ENCODE data around the gene KLHL29.

The KLHL29 gene

DNA sequence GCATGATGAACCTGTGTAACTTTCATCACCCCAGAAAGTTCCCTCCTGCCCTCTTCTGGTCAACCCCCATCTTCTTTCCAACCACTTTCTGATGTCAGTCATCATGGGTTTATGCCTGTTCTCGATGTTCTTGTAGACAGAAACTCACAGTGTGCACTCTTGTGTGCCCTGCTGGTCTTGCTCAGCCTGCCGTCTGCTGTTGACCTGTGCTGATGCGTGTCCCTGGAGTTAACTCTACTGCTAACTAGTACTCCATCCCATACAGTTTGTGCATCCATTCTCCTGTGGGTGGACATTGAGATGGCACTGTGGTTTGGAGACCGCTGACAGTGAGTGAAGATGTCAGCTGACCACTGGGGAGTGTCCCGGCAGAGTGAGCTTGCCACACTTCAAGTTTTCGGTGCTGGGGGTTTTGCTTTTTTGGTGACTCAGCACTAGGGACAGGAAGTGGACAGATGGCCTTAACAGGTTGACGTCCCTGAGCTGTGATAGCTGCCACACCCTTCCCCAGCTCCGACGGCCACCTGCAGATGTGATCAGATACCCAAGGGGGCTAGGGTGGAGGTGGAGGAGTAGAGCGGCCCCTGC, 14.8 kb downstream of the KLHL29 start:
- DNase-seq: no peak

DNA sequence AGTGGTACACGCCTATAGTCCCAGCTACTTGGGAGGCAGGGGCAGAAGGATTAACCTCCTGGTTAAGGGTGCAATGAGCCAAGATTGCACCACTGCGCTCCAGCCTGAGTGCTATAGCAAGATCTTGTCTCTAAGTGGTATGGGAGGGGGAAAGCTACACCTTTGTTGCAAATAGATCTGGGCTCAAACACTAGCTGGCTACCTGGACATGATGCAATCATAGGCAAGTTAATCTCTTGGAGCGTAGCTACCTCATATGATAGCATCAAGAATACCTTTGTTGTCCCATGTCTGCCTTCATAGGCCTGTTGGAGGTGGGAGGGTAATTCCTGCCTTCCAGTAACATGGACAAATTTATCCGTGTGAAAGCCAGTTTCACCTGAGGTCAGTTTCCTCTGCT, 15.7 kb downstream of the KLHL29 start:
- DNase-seq: no peak

DNA sequence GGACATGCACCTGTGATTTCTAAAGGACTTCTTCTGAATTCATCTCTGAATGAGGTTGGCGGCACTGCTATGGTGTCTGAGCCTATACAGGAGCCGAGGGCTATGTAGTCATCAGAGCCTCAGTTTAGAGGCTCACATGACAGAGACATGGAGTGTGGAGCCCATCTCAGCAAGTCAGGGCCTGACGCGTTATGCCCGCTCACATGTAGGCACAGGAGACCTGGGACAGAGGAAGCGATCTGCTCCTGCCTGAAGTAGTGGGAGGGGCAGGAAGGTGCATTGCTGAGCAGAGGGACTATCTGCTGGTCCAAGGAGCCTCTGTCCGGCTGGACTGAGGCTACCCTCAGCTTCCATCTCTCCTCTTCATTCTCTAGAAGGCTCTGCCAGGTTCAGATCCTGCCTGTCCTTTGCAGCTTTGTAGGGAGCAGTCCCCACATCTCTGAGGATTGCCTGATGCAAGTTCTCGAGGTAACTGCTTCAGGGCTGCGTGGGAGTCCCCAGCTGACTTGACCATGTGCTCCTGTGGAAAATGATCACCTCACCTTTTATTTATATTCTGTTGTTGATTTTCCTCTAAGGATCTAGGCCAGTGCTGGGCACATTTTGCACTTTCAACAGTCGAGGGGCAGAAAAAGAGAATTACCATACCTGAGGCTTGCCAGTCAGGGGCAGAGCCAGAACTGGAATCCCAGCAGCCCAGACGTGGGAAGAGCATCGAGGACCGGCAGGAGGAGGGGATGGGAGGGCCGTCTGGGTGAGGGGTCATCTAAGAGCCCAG, 16.6 kb downstream of the KLHL29 start:
- no peak for DNase-seq

DNA sequence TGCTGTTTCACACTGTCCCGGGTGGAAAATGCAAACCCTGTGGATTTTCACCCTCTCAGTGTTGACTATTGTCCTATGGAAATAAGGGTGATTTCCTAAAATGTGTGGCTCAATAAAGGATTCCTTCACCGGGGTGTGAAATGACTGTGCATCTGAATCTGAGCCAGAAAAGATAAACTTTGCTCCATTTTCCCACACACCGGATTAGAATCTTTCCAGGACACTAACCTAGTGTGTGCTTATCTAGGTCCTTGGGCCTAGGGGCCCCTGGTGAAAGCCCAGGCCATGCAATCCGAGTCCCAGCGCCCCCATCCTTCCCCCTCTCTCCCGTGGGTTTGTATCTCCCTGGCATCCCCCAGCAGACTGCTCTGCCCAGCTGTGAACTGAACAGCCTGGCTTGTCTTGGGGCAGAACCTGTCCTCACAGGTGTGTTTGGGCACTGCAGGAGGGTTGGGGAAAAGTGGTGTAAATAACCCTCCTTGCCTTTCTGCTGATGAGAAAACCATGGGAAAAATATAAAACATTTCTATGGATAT, 17.3 kb downstream of the KLHL29 start:
- DNase-seq: no peak

DNA sequence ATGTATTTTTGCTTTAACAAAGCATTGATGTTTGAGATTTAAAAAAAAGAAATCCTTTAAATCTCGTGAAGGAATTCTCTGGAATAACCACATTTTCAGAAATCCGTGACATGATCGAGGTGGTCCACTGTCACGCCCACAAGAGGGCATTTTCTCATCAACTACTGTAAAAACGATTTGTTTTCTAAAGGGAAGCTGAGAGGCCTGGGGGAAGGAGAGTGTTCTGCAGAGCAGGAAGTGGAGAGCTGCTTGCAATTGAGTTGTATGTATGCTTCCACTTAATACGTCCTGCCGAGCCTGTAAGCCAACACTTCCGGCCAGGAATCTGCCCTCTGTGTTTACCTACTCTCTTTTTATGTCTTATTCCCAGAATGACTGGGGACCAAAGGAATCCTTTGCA, 19.4 kb downstream of the KLHL29 start:
- no peak for DNase-seq

DNA sequence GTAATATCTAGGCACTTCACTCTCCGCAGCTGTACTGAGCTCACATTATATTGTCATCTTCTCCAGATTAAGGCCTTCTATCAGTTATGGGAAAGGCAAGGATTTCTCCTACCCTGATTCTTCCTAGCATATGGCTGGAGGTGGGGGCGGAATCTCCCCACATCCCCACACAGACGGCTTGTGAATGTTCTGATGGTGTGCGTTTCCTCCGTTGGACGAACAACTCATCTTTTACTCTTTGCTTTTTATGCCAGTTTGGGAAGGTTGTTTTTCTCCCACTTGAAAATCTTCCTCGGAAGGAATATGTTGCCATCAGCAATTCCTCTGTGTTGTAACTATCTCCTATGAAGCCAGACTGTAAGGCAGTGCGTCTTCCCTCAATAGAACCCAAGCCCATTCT, 24.3 kb downstream of the KLHL29 start:
- no peak for DNase-seq

DNA sequence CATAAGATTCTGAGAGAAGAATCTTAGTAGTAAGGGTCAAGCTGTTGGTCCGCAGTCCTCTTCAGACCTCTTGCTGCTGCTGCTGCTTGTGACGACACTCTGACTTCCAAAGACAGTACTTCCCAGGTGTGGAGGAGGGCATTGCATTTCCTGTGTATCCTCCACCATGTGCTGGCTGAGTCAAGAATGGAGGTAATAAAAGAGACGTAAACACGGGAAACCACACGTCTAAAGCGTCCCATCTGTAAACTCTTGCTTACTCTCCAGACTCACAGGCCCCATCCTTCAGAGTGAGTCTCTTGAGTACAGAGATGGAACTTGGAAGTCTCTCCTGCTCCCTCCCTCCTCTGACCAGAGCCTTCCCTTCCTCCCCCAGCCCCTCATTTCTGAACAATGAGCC, 25.6 kb downstream of the KLHL29 start:
- no peak for DNase-seq

DNA sequence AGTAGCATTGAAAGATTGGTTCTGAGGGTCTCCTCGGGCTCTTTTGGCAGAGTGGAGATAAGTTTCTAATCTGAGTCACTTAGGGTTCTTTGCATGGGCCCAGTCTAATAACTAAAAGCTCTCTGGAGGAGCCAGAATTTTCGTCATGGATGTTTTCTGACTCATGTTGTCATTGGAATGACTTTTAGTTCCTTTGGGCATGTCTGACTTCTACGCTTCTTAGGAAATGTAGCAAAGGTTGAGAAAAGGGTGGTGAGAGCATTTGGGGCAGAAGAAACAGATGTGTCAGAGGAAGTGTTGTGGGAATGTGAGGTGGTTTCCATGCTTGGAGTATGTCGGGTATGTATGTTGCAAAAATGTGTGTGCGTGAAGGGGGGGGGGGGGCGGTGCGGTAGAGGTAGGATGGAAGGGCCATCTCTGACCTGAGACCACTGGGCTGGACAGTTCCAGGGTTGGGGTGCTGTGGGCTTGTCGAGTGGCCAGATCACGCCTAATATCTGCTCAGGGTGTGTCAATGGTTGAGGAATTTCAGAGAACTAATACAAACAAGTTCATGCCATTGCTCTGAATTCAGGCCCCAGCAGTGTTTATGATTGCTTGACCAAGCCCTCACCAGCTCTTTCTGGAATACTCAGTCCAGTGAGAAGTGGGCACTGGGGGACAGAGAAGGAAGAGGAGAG, 26.9 kb downstream of the KLHL29 start:
- no peak for DNase-seq

DNA sequence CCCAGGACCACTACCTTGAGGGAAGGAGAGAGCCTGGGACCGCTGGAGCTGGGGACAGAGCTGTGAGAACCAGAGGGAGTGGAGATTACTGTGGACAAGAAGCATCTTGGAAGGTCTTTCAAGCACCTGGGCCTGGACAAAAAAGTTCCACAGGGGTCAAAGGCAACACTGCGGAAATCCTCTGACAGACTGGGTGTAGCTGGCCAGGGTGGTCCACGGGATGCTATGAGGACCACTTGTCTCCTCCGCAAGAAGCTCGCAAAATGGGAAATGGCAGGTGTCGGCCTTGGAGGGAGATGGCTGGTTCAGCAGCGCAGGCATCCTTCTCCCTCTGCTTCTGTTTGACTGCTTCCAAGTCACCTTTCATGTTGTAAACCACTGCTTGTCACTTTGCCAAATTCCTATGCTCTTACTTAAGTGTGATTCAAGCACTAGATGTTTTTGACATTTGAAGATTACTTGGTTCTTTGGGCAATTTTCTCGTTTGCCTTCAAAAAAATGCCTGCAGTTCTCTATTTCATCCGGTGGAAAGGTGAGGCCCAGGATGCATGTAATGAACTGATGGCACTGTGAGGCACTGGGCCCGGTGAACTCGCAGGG, 27.7 kb downstream of the KLHL29 start:
- DNase-seq: no peak

DNA sequence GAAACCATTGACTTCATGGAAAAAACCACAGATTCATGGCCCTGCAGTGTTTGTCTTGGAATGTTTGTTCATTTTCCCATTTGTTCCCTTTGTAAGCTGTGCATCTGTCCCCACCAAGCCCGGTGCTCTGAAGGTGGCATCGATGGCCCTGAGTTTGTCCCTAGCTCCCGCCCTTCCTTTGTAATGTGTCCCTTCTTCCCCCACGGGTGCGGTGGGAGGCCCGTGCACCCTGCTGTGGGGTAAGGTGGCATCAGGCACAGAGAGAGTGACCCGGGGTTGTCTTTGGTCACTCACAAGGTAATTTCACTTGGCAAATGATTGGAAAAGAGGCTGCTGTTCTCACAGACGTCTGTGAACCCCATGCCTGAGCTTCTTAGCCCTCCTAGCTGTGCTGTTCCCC, 28.7 kb downstream of the KLHL29 start:
- no peak for DNase-seq

DNA sequence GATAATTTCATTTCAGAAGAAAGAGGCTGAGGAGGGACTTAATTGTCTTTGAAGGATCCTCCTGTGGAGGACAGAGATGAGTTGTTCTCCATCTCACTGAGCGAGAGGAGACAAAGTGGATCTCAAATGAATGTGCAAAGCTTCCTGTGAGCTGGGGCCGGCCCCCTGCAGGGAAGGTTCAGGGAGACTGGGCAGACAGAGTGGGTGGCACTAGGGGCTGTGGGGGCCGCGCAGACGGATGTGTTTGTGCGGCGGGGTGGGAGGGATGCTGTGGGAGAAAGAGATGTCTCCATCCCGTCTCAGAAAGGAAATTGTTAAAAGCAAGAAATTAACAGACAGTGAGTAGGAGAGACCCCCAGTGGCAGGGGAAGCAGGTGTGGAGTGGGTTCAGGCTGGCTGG, 29.1 kb downstream of the KLHL29 start:
- DNase-seq: no peak

DNA sequence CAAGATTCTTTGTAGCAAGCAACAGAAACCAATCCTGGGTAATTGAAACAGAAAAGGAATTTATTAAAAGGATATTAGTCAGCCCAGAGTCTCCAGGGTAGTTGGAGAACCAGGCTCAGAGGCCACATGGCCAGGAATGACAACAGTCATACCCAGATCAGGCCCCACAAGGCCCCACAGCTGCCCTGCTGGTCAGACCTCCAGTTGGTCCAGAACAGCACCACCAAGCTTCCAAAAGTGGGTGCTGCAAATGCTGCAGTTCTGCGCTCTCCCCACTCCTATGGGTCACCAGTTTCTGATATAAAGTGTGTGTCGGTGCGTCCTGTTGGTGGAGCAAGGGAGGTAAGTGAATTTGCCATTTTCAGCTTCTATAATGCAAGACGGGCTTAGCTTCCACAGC, 29.9 kb downstream of the KLHL29 start:
- no peak for DNase-seq

DNA sequence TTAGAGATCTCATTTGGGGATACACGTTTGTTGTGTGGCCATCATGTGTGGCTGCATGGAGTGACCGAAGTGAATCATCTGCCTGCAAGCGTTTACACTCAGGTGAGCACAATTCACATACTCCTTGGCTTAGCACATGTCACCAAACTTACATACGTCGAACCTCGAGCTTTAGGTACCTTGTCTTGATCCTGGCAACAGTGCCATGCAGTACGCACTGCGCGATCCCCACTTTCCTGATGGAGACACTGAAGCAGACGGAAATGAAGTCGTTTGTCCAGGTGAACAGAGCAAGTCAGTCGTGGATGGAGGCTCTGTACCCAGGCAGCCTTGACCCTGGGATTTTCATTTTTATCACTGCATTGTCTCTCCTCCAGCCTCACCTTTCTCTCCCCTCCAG, 32.3 kb downstream of the KLHL29 start:
- no peak for DNase-seq

DNA sequence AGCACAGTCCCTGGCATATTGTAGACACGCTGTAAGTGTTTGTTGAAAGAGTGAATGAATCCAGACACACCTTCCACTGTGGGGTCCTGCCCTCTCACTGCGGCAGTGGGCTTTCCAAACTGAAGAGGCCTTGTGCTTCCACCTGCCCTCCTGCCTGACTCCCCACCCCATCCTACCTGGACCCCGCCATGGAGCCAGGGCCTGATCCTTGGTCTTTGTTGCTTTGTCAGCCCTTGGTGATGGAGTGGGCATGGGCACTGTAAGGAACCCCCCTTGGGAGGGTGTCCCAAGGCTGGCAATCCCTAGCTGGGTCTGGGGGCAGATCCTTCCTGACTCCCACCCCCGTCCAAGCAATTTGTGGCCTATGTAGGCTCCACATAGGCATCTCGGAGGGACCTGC, 33.1 kb downstream of the KLHL29 start:
- DNase-seq: no peak

DNA sequence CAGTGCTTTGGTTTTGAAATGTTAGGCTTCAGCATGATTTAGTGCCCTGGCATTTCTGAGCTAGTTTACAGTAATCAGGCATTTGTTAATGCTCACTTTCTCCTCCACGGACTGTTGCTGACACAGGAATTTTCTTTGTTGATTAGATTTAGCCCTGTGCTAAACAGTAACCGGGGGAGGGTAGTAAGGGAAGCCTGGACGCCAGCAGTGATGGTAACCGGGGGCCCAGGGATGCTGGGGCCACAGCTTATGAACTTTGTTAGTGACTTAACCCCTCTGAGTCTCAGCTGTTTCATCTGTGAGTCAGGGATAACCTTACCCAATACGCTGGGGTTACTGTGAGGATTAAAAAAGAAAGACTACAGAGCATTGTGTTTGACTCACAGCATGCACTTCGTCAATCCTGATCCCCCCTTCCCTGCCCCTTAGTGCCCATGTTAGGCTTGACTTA, 33.5 kb downstream of the KLHL29 start:
- no peak for DNase-seq

DNA sequence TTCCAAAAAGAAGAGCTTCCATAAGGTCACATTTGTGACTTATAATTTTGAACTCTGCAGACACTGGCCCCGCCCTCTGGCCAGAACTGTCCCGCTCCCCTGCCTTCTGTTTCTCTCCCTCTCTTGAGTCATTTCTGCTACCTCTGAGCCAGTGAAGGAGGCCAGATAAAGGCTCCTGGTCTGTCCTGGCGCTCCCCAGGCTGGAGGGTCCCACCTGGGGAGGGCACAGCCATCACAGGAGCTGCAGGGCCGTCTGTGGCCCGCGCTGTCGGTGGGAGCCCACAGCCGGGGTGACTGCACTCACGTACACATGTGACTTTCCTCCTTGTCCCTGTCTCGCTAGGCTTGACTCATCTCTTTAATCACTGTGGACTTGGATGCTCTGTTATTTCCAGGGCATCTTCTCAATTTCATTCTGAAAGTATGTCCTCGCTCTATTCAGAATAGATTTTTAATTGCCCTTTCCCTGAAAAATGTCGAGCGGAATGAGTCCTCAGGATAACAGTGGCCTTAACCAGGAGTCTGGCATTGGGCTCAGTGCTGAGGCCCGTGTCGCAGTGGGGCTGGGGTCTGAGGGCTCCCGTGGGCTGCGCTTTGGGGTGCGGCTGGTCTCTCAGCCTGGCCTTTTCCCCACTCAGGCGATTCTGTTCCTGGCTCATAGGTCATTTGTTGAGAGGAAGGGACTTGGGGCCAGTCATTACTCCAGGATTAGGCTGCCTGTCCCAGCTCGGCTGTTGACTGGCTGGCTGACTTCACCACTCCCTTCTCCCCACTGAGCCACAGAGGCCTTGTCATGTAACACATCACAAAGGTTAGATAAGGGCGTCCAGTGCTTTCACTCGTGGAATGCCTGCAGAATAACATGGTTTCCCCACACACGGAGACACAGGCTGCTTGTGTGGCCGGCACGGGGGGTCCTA, 34.5 kb downstream of the KLHL29 start:
- no peak for DNase-seq

DNA sequence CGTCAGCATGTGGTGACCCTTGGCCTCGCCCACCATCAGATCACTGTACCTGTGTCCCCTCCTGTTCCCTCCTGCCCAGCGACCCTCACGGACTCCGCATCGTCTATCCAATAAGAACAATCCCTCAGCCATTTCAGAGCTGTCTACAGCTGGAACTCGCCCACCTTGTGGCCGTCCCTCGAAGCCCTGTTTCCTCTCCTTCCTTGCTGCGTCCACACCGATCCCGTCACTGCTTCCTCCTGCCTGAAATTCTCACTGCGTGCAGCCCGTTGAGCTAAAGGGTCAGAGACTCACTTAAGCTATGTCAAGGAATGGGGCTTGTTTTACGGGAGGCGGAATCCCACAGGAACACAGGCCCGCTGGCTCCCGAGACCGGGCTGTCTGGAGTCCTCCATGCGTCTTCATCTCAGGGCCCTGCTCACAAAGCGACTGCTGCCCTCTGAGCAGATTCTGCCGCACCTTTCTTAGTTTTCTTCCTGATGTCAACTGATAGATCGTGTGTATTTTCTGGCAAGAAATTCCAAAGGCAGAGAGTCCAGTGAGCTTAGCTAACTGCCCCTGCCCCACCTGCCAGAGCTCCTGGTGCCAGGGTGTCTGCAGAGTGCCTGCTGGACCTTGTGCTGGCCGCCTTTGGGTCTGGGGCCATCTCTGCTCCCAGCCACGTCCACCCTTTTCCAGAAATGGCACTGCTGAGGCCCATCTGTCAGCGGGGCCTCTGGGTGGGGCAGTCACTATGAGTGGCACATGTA, 35.3 kb downstream of the KLHL29 start:
- DNase-seq: no peak

DNA sequence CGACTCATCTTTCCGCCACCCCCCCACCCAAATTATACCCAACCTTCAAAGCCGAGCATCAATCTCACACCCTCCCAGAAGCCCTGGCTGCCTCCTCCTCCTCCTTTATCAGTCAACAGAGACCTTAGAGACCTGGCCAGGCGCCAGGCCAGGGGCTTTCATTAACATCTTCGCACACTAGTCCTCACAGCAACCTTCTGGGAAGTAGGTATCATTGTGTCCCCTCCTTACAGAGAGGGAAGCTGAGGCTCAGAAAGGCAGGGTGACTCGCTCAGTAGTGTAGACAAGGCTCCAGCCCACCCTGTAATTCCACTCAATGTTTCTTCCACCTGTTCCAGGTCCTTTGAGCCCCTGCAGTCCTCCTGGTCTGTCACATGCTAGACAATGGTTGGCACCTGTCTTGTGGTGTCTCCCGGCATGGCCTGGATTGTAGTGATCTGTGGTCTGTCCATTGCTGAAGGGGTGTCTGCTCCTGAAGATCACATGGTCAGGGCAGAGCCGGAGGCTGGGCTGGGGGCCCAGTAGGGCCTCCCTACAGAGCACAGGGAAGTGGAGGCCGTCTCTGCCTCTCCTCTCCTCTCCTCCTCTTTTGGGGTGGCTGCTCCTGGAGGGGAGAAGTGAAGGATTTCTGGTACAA, 36.0 kb downstream of the KLHL29 start:
- no peak for DNase-seq

DNA sequence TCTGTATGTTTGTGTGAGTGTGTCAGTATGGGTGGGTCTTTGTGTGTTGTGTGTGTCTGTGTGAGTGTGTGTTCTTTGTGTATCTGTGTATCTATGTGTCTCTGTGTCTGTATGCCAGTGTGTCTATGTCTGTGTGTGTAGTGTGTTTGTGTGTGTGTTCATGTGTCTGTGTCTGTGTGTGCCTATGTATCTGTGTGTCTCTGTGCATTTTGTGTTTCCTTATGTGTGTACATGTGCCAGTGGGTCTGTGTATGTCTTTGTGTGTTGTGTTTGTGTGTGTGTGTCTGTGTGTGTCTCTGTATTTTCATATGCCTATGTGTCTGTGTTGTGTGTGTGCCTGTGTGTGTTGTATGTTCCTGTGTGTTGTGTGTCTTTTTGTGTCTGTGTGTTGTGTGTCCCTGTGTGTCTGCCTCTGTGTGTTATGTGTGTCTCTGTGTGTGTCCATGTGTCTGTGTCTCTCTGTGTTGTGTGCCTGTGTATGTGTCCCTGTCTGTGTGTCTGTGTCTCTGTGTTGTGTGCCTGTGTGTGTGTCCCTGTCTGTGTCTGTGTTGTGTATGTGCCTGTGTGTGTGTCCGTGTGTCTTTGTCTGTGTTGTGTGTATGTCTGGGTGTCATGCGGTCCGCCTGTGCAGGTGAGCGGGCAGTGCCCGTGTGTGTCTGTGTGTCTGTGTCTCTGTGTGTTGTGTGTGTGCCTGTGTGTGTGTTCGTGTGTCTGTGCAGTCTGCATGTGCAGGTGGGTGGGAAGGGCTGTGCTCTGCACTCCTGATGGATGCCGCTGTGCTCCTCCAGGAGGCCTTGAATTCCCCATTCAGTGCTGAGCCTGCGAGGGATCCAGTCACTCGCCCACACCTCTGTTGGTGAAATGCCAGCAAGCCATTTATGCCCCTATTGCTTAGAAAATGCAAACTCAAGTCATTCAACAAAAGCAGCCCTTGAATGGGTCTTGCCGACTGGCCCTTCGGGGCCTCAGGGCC, 37.4 kb downstream of the KLHL29 start:
- no peak for DNase-seq
